Measurements from ENCODE around the gene MIER3. TPM values are rescaled to one million over a fixed set of nuclear protein-coding genes. Genes with fewer than 3 reads are reported as not detected.

The MIER3 gene, protein sequence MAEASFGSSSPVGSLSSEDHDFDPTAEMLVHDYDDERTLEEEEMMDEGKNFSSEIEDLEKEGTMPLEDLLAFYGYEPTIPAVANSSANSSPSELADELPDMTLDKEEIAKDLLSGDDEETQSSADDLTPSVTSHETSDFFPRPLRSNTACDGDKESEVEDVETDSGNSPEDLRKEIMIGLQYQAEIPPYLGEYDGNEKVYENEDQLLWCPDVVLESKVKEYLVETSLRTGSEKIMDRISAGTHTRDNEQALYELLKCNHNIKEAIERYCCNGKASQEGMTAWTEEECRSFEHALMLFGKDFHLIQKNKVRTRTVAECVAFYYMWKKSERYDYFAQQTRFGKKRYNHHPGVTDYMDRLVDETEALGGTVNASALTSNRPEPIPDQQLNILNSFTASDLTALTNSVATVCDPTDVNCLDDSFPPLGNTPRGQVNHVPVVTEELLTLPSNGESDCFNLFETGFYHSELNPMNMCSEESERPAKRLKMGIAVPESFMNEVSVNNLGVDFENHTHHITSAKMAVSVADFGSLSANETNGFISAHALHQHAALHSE
- total RNA-seq (ENCODE audit: low replicate concordance) = 12.4 and 16.7 TPM in 2 replicates

DNA sequence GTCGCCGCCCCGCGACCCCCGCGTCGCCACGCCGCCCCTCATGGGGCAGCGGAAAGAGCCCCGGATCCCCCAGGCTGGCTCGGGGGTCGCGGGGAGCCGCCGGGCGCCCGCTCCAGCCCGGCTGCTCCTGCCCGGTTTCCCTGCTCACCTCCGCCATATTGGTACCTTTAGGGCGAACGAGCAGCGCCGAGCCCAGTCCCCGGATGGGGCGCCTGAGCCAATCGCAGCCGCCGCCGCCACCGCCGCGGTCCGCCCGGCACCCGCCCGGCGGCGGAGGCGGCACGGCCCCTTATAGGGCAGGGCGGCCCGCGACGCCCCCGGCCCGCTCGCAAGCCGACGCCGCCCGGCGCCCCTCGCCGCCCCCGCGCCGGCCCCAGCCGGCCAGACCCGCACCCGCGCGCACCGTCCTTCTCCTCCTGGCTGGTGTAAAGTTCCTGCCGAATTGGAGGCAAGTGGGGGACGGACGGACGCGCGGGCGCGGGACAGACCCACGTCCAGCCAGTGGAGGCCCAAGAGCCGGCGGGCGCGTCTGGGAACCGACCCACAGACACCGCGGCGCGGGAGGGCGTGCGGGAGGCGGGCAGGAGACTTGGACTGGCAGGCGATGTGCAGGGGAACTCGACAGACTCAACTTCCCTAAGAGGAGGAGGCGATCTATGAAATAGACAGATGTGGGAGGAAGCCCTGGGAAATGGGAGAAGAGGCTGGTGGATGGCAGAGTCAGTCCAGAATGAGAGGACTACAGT, at the start of gene MIER3:
Gene MIER3, minus strand, starts transcription at position 178 of the 746 bp plus-strand sequence. Its CDS starts 21 bp downstream, at position 157.

DNA sequence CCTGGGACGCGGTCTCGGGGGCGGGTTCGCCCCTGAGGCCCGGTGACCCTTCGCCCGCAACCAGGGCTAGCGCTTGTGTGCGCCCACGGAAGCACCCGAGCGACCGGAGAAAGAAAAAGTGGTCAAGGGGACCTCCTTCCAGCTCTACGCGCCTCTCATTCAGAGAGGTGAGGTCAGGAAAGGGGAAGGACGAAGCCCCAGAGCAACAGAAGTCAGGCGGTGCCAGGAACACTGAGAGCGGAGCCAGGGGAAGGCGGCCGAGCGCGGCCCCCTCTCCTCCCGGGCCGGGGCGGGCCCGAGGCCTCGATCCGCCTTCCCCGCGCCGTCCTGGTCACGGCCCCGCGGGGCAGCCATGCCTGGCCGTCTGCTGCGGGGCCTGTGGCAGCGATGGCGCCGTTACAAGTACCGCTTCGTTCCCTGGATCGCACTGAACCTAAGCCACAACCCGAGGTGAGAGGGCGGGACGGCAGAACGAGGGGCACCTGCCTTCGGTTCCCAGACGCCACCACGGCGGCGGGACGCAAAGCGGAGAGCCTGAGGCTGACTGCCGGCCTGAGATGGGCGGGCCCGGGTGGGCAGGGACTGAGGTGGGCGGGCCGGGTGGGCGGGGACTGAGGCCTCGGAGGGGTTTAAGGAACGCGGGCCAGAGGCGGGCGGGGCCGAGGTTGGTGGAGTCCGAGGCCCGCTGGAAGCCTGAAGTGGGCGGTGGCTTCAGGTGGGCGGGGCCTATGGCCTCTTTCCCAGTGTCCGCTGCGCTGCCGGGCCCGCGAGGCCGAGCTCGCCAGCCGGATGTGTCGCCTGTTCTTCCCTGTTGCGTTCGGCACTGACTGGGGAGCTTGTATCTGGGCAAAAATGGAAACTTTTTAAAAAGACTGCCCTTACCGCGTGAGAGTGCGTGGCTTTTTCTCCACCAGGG, 42.4 kb downstream of the MIER3 start, which contains the start of gene SETD9:
Gene SETD9, plus strand, starts transcription at position 303 of the 916 bp plus-strand sequence. Its CDS starts 50 bp downstream, at position 353.

Other genes with a start within 250 kb of the MIER3 start
- 4.3 and 7.8 TPM in 2 replicates for gene MAP3K1, start 136.6 kb downstream of the MIER3 start, total RNA-seq (ENCODE audit: low replicate concordance)
- 4.1 and 4.6 TPM in 2 replicates for gene SETD9, start 42.5 kb downstream of the MIER3 start, total RNA-seq (ENCODE audit: low replicate concordance)
- gene GPBP1, start 221.9 kb upstream of the MIER3 start, total RNA-seq (ENCODE audit: low replicate concordance) = 47.5 and 47.9 TPM in 2 replicates

All from smooth muscle cell of the coronary artery (primary cell).